Astrocyte of the spinal cord (primary cell): Measurements from ENCODE around the gene GNAI2.
"Not testable (repeated sequence)": the region's sequence is repeated elsewhere in the genome, so short reads cannot be mapped to it uniquely, and the experiment has no call there.

ENCODE experiments used
- DNase-seq: peaks from one replicate; pipeline ENCODE4 v3.0.0; 2011; ENCODE audit warnings: low read depth, low spot score
- H3K4me3 ChIP-seq: 2 replicates; pipeline ENCODE4 v1.5.1; 2011; ENCODE audit warnings: low read depth, mild to moderate bottlenecking, low read length, moderate library complexity
- CTCF ChIP-seq: IDR thresholded peaks from 2 replicates; pipeline ENCODE4 v1.5.1; 2012; ENCODE audit warnings: low read depth, mild to moderate bottlenecking, low read length, inconsistent platforms
- in situ Hi-C: cut with HindIII; loops from 2 replicates; pipeline ENCODE4 v1.10.0; 2017; ENCODE audit warnings: low sequenced_read_pairs

GNAI2 gene

GRCh38 chr3:50241713-50242380, 5.8 kb downstream of the GNAI2 start:
- no peak overlapping the region for H3K4me3 ChIP-seq
- DNase-seq = no peak
- in situ Hi-C loops = no loop called here
- TF ChIP-seq CTCF = no peak

GRCh38 chr3:50242381-50242770, 6.4 kb downstream of the GNAI2 start:
- no peak for DNase-seq
- no peak for TF ChIP-seq CTCF
- in situ Hi-C loops = no loop called here
- no peak overlapping the region for H3K4me3 ChIP-seq

GRCh38 chr3:50242851-50243542, 7.0 kb downstream of the GNAI2 start:
- in situ Hi-C loops = no loop called here
- no peak overlapping the region for H3K4me3 ChIP-seq
- TF ChIP-seq CTCF = no peak
- DNase-seq = peak; percentile 55

DNA sequence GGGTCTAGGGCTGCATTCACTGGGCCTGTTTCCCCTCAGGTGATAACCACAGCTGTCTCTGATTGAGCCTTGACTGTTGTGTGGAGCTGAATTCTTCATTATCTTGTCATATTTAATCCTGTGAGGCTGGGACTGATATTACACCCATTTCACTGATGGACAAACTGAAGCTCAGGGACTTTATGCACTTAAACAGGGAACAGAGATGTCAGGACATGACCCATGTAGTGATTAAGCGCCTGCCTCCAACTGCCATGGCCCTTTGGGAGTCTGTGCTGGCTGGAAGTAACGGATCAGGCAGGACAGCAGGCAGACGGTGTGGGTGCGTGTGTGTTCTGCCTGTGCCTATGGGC, 7.5 kb downstream of the GNAI2 start:
- in situ Hi-C loops = no loop called here
- DNase-seq = no peak
- H3K4me3 ChIP-seq = no peak overlapping the region
- TF ChIP-seq CTCF = no peak

DNA sequence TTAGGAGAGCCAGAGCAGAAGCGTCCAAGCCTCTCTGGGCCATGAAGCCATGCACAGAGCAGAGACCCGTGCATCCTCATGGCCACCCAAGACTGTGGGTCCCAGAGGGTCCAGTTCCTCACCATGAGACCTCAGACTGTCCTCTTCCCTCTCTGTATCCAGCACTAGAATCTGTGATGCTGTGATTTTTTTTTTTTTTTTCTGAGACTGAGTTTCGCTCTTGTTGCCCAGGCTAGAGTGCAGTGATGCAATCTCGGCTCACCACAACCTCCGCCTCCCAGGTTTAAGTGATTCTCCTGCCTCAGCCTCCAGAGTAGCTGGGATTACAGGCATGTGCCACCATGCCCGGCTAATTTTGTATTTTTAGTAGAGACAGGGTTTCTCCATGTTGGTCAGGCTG, 8.8 kb downstream of the GNAI2 start:
- DNase-seq, in situ Hi-C loops: not testable (repeated sequence)

DNA sequence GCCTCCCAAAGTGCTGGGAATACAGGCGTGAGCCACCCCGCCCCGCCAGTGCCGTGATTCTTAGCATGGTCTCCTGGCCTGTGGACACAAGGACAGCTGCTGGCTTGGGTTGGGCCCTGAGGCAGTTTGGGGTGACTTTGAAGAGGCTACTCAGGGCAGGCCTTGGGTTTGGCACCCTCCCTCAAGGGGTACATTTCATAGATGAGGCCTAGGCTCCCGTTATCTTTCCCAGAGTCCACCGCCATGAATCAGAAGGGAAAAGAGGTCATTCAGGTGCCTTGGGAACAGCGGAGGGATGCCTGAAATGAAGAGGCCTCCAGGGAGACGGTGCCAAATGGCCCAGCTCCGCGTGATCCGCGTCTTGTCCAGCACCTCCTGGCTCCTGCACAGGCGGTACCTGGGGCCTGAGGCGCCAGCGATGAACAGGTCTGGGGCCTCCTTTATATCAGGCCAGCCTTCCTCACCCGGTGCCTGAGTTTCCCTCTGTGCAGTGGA, 9.3 kb downstream of the GNAI2 start:
- in situ Hi-C loops = no loop called here
- no peak for TF ChIP-seq CTCF
- peak overlapping the region; percentile 22 for H3K4me3 ChIP-seq
- no peak for DNase-seq

More for the DNA sequence above, 8.8 kb downstream of the GNAI2 start:
- not testable (repeated sequence) for H3K4me3 ChIP-seq

DNA sequence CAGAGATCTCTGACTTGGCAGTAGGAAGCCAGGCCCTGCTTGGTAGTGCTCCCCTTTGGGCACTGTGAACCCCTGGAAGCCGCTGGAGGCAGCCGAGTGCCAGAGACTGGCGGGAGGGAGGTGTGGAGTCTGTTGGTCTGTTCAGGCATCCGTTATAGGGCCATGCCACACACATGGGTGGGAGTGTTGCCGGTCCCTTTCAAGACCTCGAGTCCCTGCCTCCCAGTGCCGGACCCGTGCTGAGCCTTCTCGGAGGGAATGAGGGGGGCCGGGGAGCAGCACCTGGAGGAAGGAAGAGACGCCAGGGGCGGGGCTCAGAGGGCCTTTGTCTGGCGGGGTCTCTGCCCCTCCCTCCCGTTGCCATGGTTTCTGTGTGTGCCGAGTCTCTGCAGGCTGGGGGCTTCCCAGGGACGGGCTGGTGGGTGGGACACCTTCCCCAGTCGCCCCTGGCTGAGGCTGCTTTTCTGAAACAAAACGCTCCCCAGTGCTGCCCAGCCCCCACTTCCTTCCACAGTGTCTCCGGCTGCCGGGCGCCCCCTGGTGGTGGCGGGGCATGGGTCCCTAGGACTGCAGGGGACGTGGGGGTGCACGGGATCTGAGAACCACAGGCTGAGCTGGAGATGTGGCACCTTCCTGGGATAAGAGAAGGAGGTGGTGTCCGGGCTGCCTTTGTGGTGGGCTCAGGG, 10.0 kb downstream of the GNAI2 start:
- peak overlapping the region; percentile 22 for H3K4me3 ChIP-seq
- TF ChIP-seq CTCF = peak; percentile 100
- in situ Hi-C loops = no loop called here
- DNase-seq = peak; percentile 94
